NOMO-1 treated with DMSO at 0.1 percent for 48 hours (cell line): ENCODE data around the gene RAB31.

ENCODE experiments used
- DNase-seq: peaks from one replicate; lab custom pipeline; 2025; ENCODE audit not compliant: unreplicated experiment; lab: John Stamatoyannopoulos, UW

RAB31 gene

DNA sequence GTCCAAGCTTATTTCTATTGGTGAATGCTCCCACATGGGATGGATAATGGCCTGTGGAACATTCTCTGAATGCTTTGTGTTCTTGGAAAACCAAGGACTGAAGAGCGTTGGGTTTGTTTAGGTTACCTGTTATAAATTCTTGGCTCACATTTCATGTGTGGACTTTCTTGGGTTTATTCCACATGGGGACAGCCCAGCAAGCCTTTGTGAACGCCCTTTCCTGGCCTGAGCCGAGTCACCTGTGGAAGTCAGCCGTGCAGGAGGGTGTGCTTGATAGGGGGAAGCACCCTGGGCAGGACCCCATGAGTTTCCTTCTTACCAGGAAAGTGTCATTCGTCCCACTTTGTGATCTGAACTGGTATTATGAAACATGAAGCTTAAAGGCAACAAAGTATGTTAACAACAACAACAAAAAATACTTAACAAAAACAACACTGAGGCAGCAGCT is 4.1 kb downstream of the RAB31 start:
- no peak for DNase-seq

DNA sequence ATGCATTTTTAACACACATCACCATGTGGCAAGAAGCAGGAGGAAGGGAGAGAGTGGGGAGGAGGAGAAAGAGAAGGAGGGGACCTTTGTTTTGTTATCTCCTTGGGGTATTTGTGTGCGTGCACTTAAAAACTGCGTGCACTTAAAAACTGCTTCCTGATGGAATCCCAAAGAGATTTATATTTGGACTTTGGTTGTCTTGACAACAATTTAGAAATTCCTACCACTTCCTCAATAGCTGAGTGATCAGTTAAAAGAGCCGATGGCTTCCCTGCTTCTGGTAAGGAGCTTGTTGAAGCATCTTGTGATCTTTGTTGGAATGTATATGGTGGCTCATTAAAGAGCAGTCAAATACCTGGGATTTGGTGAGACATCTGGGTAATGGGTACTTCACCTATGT is 4.5 kb downstream of the RAB31 start:
- DNase-seq = peak; percentile 11

DNA sequence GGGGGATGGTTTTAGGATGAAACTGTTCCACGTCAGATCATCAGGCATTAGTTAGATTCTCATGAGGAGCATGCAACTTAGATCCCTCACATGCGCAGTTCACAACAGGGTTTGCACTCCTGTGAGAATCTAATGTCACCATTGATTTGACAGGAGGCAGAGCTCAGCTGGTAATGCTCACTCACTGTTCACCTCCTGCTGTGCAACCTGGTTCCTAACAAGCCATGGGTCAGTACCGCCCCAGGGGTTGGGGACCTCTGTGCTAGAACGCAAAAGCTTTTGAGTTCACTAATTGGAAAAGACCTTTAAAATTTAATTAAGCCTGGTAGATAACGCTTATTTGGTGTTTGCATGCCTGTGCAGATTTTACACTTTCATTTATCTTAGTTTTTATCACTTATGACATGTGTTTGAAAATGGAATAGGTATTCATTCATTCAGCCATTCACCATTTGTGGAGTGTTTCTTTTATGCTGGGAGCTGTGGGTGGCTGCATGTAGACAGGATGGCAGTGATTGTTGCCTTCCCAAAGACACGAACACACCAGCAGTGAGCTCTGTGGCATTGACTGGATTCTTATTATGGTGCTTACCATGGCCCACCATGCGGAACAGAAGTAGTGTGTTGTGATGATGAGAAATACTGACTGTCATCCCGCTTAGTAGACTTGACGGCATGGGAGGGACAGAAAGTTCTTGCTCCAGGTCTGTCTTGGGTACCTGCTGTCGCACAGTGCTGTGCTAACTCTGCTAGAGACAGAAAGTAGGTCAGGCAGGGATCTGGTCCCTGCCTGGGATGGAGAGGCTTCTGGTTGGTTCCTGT is 6.4 kb downstream of the RAB31 start:
- no peak for DNase-seq

DNA sequence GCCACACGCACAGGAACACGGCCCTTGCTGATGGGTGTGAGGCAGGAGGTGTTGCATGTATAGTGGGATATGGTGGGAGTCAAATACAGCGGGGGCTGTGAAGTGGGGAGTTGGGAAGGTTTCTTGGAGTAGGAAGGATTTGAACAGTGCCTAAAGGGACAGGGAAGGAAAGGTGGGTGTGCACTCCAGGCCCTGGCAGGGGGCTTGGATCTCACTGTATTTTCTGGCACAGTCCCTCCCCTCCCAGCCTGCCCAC is 6.9 kb downstream of the RAB31 start:
- no peak for DNase-seq

DNA sequence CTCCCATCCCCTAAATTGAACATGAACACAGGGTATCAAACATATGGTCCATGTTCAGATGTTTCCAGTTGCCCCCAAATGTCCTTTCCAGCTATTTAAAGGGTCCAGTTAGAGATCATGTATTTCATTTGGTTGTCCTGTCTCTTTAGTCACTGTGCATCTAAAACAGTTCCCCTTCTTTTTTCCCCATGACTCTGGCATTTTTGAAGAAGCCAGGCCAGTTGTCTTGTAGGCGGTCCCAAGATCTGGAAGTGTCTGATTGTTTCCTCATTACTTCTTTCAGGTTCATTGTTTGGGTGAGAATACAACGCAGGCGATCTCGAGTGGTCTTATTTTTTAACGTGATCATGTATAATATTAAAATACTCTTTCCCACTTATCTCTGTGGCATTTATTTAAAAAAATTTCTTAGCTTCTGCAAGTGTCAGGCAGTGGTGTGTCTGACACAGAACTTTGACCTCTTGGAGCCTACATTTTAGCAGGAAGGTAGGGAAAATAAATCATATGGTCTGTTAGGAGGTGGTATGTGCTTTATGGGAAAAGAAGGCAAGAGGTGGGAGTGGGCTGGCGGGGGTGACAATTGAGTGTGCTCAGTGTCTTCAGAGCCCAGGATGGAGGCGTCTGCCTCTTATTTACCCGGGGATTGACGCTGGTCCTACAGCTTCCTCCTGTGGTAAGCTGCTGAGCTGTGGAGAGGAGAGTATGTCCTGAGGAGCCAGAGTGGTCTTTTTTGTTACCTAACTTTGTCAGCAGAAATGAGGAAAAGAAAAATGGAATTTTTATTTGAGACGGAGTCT is 8.1 kb downstream of the RAB31 start:
- DNase-seq = peak; percentile 72

DNA sequence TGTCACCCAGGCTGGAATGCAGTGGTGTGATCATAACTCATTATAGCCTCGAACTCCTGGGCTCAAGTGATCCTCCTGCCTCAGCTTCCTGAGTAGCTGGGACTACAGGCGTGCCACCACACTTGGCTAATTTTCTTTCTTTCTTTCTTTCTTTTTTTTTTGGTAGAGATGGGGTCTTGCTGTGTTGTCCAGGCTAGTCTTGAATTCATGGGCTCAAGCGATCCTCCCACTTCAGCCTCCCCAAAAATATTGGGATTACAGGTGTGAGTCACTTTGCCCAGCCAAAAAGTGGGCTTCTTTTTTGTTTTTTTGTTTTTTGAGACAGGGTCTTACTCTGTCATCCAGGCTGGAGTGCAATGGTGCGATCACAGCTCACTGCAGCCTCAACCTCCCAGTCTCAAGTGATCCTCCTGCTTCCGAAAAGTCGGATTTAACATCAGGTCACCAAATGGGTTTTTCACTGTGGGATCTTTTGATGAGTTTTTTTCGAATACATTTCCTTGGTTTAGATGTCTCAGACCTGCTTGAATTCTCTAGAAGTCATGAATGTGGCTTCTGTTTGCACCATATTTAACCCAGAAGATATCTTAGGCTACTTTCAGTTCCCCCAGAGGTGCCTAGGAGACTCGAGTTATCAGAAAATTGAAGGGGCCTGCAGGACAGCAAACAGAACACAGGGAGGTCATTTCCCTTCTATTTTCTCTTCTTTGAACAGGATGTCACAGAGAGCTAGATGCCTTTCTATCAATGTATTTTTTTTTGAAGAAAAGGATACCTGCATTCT is 8.9 kb downstream of the RAB31 start:
- peak; percentile 75 for DNase-seq

DNA sequence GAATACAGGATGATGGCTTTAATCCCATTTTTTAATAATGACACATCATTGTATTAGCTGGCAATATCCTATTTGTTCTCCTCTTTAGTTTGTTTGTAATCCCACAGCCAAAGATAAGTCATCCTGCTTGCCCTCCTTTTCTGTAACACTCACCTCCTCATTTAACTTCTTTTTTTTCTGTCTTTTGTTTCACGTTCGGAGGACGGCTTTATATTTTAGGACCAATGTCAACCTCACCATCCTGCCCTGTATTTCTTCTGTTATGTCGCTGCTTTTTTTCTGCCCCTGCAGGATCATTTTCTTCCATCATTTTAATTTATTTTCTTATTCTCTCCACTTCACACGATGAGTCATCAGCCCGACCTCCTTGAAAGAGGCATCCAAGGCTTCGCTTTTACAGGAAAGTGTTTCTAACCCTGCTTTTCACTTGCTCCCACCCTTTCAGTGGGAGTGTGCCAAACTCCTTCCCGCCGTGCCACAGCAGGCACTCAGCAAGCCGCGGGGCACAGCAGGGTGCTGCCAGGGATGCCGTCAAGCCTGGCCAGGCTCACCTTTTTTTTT is 11.4 kb downstream of the RAB31 start:
- DNase-seq = no peak

DNA sequence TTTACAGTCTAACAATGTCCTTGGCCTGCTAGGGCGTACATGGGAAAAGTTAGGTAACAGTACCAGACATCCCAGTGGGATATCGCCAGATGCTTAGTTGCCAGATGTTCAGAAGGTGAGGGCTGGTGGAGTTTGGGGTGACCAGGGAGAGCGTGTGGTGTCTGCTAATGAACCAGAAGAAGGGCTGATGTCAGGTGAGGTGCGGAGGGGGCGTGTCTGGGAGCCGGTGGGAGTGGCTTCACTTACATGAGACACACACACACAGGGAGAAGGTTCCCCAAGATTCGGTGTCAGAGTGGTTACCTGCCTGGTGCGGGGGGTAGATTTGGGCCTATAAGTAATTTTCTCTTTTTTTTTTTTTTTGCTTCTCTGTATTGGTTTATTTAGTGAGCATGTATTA is 12.2 kb downstream of the RAB31 start:
- DNase-seq = no peak

DNA sequence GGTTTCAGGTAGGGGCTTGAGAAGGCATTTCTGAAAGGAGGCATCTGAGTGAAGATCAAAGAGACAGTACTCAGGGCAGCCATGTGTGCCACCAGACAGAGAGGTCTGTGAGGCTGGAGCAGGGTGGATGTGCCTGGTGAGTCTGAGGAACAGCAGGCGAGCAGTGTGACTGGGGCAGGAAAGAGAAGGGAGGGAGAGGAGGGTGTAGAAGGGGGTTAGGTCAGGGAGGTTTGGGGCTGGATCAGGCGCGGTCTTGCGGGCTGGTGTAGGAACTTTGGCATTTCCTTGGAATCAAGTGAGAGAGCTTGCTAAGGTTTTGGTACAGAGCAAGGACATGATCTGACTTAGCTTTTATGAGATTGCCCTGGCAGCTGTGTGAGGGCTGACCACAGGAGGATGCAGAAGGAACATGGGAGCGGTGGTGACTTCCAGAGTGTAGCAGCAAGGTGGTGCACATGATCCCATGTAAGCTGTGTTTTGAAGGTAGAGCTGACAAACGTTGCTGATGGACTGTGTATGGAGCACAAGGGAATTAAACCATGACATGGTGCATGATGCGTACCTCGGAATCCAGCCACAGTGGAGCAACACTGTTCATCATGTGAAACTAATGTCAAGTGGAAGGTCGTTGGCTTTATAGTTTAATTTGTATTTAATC is 13.9 kb downstream of the RAB31 start:
- DNase-seq = no peak

DNA sequence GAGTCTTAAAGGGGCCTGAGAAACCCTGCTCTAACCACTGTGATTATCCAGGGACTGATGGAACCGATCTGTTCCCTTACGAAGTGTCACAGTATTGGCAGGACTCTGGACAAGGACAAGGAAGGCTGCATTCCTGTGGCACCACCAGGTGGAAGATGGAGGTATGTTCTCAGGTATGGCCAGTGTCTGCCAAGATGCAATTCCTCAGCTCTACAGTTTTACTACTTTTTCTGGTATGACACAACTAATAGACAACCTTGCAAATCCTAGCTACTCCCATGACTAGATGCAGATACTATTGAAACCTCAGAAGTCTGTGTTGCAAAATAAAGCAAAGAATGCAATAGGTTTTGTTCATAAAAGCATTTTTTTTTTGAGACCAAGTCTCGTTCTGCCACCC is 14.6 kb downstream of the RAB31 start:
- DNase-seq = no peak

DNA sequence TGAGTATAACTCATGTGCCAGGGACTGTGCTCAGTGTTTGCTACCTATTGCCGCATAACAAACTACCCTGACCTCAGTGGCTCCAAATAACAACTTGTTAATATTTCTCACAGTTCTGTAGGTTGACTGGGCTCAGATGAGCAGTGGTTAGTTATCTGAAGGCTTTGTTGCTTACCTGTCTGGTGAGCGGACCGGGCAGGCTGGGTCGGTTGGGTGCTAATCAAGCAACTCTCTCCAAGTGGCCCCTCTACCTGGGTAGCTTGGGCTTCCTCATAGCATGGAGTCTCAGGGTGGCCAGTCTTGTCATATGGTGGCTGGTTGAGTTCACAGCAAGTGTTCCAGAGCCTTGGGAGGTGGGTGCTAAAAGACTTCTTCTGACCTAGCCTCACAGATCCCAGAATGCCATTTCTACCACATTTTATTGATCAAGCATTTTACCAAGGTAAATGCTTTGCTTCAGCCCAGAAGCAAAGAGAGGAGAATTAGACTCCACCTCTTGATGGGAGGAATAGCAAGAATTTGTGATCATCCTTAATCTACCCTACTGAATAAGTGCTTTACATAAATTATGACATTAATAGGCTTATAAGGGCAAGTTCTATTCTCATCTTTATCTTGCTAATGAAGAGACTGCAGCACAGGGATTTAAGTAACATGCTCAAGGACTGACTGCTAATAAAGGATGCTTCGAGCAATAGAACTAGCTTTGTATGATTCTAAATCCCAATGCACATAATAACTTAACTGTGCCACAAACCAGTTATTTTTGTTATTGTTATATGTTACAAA is 16.9 kb downstream of the RAB31 start:
- DNase-seq = no peak

DNA sequence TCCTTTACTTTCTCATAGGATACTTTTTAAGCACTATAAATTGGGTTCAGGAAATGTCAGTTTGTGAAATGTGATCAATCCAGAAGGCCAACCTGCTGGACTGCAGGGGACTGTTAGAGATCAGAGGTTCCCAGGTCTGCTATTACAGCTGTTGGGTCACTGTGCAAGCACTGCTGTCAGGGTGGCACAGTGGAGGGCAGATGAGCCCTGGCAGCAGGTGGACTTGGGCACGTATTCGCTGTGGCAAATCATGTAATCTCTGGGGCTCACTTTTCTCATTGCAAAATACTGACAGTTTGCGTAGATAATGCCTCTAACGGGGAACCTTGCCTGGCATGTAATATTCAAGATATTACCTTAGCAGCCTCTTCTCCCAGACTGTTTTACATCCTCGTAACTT is 18.1 kb downstream of the RAB31 start:
- no peak for DNase-seq

DNA sequence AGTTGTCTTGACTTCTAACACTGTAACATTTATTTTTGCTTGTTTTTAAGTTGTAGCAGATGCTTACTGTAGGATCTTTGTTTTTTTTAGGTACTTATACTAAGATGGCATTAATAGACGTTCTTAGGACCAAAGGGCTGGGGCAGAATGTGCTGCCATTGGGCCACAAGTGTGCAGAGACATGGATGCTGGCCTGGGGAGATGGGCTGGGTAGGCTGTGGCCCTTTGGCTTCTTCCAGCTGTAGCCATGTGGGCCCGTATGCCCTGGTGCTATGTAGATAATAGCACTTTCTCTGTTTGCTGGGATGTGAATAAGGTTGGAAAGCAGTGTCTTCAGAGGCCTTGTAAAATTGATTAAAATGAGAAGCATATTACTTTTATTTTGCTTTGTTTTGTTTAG is 18.8 kb downstream of the RAB31 start:
- DNase-seq = no peak

DNA sequence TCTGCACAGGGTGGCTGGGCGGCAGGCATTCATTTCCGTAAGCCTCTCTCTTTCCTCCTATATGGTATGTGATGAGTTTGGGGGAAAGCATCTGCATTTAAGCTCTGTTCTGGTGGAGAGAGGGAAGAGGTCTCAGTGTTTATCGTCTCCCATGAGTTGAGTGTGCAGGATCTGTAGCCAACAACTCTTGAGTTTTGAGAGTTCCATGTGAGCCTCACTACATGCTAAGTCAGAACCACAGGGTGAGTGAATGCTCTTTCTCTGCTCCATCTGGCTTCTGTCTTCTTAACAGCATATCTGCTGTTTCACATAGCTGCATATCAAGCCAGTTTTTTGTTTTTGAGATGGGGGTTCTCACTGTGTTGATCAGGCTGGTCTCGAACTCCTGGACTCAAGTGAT is 22.7 kb downstream of the RAB31 start:
- no peak for DNase-seq

DNA sequence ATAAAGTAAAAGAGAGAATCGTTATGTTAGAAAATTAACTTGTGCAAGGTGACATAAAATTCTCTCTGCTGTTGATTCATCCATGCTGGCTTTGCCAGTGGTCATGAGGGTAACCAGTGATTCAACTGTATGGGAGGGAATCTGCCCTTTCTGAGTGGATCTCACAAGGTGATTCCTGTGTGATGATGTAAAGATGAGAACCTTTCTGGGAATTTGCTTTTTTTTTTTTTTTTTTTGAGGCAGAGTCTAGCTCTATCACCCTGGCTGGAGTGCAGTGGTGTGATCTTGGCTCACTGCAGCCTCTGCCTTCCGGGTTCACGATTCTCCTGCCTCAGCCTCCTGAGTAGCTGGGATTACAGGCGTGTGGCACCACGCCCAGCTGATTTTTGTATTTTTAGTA is 23.3 kb downstream of the RAB31 start:
- no peak for DNase-seq

DNA sequence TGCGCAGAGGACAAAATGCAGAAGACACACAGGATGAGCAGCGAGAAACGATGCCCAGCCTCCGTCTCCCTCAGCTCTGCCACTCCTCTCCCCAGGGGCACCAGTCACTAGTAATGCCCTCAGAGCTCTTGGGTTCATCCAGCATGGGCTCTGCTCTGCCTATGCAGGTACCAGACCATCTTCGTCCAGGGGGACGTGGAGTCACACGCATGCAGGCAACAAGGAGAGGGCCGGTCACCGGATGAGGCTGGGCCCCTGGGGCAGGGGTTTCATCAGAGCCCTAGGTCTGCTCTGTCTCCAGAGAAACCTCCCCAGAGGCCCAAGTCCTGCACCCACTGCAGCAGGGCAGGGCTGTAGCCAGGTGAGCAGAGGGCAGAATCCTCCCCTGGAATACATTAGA is 23.9 kb downstream of the RAB31 start:
- DNase-seq = no peak

DNA sequence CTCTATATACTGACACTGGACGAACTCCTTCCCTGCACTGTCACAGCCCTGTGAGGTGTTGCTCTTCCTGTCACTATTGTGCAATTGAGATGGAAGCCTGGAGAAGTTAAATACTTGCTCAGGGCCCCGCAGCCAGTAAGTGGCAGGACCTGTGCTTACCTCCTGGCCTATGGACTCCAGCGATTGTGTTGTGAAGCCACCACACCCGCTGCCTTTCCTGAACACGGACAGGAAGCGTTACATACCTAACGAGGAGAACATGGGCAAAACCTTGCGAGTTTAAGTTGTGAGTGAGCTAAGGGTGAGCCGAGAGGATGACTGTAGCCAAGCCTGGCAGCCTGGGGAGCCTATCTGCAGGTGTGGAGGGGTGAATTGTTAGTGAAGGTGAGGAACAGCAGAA is 26.1 kb downstream of the RAB31 start:
- peak; percentile 23 for DNase-seq

DNA sequence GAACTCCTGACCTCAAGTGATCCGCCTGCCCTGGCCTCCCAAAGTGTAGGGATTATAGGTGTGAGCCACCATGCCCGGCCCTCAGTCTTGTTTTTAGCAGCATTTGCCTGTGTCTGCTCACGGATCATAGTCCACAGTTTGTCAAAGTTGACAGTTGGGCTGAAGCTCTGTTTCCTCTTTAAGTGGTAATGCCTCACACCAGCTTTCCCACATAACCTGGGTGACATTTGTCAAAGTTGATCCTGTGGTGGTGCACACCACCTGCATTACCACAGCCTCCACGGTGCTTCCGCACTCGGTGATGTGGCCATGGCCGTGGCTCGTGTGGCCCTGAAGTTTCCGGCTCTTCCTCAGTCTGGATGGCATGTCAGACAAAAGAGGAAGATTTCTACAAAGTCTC is 27.1 kb downstream of the RAB31 start:
- DNase-seq = peak; percentile 77

DNA sequence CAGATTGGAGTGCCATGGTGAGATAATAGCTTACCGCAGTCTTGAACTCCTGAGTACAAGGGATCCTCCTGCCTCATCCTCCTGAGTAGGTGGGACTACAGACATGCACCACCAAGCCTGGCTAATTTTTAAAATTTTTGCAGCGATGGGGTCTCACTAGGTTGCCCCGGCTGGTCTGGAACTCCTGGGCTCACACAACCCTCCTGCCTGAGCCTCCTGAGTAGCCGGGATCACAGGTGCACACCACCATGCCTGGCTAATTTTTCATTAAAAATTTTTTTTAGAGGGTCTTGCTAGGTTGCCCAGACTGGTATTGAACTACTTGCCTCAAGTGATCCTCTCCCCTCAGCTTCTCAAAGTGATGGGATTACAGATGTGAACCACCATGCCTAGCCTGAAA is 27.8 kb downstream of the RAB31 start:
- no peak for DNase-seq

DNA sequence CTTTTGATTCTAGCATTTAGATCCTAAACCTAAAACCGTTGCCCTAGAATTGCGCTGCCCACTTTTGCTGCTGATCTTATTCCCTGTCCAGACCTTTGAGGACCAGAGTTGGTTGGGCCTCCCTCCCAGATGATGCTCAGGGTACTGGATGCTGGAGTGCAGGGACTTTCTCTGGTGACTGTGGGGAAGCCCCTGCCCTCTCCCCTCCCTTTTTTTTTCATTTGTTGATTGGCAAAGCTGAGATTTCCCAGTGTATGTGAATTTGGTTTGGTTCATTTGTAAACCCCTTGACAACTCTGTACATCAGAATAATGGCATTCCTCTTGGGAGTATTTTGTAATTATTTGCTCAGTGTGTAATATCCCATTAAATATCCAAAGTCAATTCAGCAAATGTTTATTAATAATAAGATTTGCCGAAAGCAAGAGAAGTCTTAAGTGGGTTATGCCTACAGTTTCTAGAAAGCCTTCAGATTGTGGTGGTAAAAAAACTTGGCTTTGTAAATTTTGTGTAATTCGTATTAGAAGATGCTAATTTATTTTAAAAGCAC is 28.3 kb downstream of the RAB31 start:
- no peak for DNase-seq
